Eye (tissue), 1 donor: ENCODE results near the gene BABAM1.

ENCODE experiments used
- DNase-seq: peaks from one replicate; pipeline ENCODE4 v3.0.0-alpha.2; 2015

BABAM1 gene

GRCh38 chr19:17266975-17267788, at the start of gene BABAM1:
TSS of gene BABAM1 (plus strand) at chr19:17267443. CDS start at chr19:17268807, 1,364 bp downstream.
- peak; percentile 99 for DNase-seq

GRCh38 chr19:17219286-17219685, 48.0 kb upstream of the BABAM1 start:
- DNase-seq, result no peak

GRCh38 chr19:17220207-17220758, 47.0 kb upstream of the BABAM1 start:
- no peak for DNase-seq

GRCh38 chr19:17225053-17225452, 42.2 kb upstream of the BABAM1 start:
- DNase-seq, result no peak

GRCh38 chr19:17226002-17226933, 41.0 kb upstream of the BABAM1 start, which contains the start of gene OCEL1:
TSS of gene OCEL1 (plus strand) at chr19:17226226. CDS start at chr19:17226248, 22 bp downstream.
- DNase-seq, result peak; percentile 99

GRCh38 chr19:17227798-17228367, 39.4 kb upstream of the BABAM1 start:
- DNase-seq, result no peak

- DNase-seq, result no peak
Measured at GRCh38 chr19:17229890-17230289, 37.4 kb upstream of the BABAM1 start.

GRCh38 chr19:17232258-17232657, 35.0 kb upstream of the BABAM1 start:
- no peak for DNase-seq

GRCh38 chr19:17234911-17235299, 32.3 kb upstream of the BABAM1 start:
- DNase-seq, result peak; percentile 56

GRCh38 chr19:17235300-17235970, 31.8 kb upstream of the BABAM1 start:
- peak; percentile 86 for DNase-seq

- DNase-seq, result no peak
Measured at GRCh38 chr19:17235971-17236777, 31.1 kb upstream of the BABAM1 start.

GRCh38 chr19:17236811-17237543, 30.3 kb upstream of the BABAM1 start:
- no peak for DNase-seq

GRCh38 chr19:17237747-17238706, 29.2 kb upstream of the BABAM1 start:
- DNase-seq, result no peak

GRCh38 chr19:17240062-17240752, 27.0 kb upstream of the BABAM1 start:
- peak; percentile 40 for DNase-seq

- DNase-seq, result no peak
Measured at GRCh38 chr19:17240826-17241399, 26.3 kb upstream of the BABAM1 start.

GRCh38 chr19:17242431-17243208, 24.6 kb upstream of the BABAM1 start:
- DNase-seq, result no peak

- DNase-seq, result peak; percentile 21
Measured at GRCh38 chr19:17243211-17243829, 23.9 kb upstream of the BABAM1 start.
